SK-N-MC (cell line): Measurements from ENCODE around the gene ERFE.

Experiments used
- EZH2 ChIP-seq: fragments of 200-600 bp; sonication (generic); IDR thresholded peaks from one replicate; pipeline ENCODE4 v1.6.1; 2017; ENCODE audit warnings: antibody characterized with exemption
- POLR2AphosphoS5 ChIP-seq: IDR thresholded peaks from 2 replicates; pipeline ENCODE4 v1.6.1; 2012; ENCODE audit warnings: mild to moderate bottlenecking, low read depth, low read length, borderline replicate concordance

- TF ChIP-seq POLR2AphosphoS5 (no peak), EZH2 (no peak)
Observed at GRCh38 chr2:238183821-238184220, 25.1 kb downstream of the ERFE start.
